Sigmoid colon (tissue), 4 donors: ENCODE data around the gene KCNQ2.

ENCODE experiments used
- CTCF ChIP-seq, 4 experiments: fragments of 450-650 bp in 3 of 4; fragments of 200-600 bp in 1 of 4; IDR thresholded peaks; one replicate each; pipeline ENCODE4 v1.5.1; 2016 to 2019; ENCODE audit warnings: antibody characterized with exemption in 4 of 4, mild to moderate bottlenecking in 3 of 4, moderate library complexity in 2 of 4
- POLR2A ChIP-seq, 2 donors: fragments of 450-650 bp; IDR thresholded peaks; one replicate each; pipeline ENCODE4 v1.6.1; 2016; ENCODE audit warnings: antibody characterized with exemption in 2 of 2, mild to moderate bottlenecking in 2 of 2, moderate library complexity in 2 of 2
- POLR2AphosphoS5 ChIP-seq, 4 donors: sonication (generic); formaldehyde crosslinking; IDR thresholded peaks; one replicate each; pipeline ENCODE4 v1.6.1; 2017; ENCODE audit warnings: antibody characterized with exemption in 4 of 4

DNA sequence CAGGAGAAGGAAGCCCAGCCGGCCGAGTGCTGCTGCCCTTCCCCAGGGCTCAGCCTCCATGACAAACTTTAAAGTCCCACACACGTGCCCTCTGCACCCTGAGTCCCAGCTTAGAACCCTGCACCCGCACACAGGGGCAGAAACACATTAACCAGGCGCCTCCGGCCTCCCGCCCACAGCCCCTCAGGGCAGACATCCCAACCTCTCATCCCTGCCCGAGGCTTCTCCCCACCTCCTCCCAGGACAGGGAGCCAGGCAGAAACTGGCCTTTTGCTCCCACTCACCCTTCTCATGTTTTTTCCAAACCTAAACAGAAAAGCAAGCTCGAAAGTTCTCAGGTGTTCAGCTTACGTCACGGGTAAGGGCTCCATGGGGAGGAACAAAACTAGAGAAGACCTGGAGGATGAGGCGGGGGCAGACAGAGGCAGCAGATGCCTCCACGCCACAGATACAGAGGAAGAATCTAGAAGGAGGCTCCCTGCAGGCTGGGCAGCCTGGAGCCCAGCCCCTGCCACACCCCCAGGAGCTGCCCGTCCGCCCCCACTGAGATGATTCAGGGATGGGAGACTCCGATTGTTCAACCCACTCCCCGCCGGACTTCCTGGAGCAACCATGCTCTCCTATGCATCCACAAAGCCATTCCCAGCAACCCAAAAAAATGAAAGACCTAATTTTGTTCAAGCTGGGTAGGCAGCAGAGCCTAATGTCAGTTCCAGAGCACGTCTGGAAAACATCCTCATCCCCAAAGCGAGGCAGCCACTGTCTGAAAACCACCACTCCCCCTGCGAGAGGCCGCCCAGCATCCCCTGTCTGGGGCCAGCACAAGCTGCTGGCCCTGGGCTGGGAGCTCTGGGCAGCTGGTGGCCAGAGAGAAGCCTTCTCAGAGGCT is 8.8 kb downstream of the KCNQ2 start:
- no peak for TF ChIP-seq CTCF (IDR thresholded peaks at IDR 0.05)
- no peak for TF ChIP-seq POLR2A (IDR thresholded peaks at IDR 0.05)
- no peak for TF ChIP-seq POLR2AphosphoS5 (IDR thresholded peaks at IDR 0.05)
